GM21423 (cell line): ENCODE data around the gene OTOP3.
"Not testable (repeated sequence)": the region's sequence is repeated elsewhere in the genome, so short reads cannot be mapped to it uniquely, and the experiment has no call there.

ENCODE experiments used
- ATAC-seq: cut with Tn5 transposase; IDR thresholded peaks from one replicate; pipeline ENCODE4 v1.9.1; 2021; ENCODE audit warnings: mild to moderate bottlenecking, moderate library complexity; ENCODE audit not compliant: unreplicated experiment

Gene OTOP3

GRCh38 chr17:74935585-74936469 lies at the start of gene OTOP3:
Gene OTOP3 (plus strand): TSS chr17:74935898. CDS start chr17:74935922, 24 bp downstream.
- ATAC-seq, result no peak

GRCh38 chr17:74888469-74888868 lies 47.2 kb upstream of the OTOP3 start:
- ATAC-seq, result no peak

- ATAC-seq, result no peak
Measured at GRCh38 chr17:74890554-74890953, 45.1 kb upstream of the OTOP3 start.

GRCh38 chr17:74892013-74892841 lies 43.5 kb upstream of the OTOP3 start:
- no peak for ATAC-seq

GRCh38 chr17:74892974-74893911 lies 42.5 kb upstream of the OTOP3 start, which contains the start of gene FADS6:
Gene FADS6 (minus strand): TSS chr17:74893633. CDS start chr17:74893595, 38 bp downstream.
- ATAC-seq, result no peak

- ATAC-seq, result no peak
Measured at GRCh38 chr17:74893936-74894671, 41.6 kb upstream of the OTOP3 start.

- ATAC-seq, result no peak
Measured at GRCh38 chr17:74898376-74898946, 37.2 kb upstream of the OTOP3 start.

- ATAC-seq, result no peak
Measured at GRCh38 chr17:74900208-74900607, 35.5 kb upstream of the OTOP3 start.

GRCh38 chr17:74901353-74902135 lies 34.2 kb upstream of the OTOP3 start:
- ATAC-seq, result no peak

- no peak for ATAC-seq
Measured at GRCh38 chr17:74903034-74903433, 32.7 kb upstream of the OTOP3 start.

GRCh38 chr17:74903671-74904070 lies 32.0 kb upstream of the OTOP3 start:
- ATAC-seq, result no peak

- no peak for ATAC-seq
Measured at GRCh38 chr17:74904687-74905409, 30.9 kb upstream of the OTOP3 start.

GRCh38 chr17:74906214-74906793 lies 29.4 kb upstream of the OTOP3 start:
- ATAC-seq, result not testable (repeated sequence)

GRCh38 chr17:74907012-74907411 lies 28.7 kb upstream of the OTOP3 start:
- no peak for ATAC-seq

- not testable (repeated sequence) for ATAC-seq
Measured at GRCh38 chr17:74909097-74909496, 26.6 kb upstream of the OTOP3 start.

GRCh38 chr17:74911423-74911822 lies 24.3 kb upstream of the OTOP3 start:
- not testable (repeated sequence) for ATAC-seq

GRCh38 chr17:74916136-74916850 lies 19.4 kb upstream of the OTOP3 start:
- no peak for ATAC-seq
